Stimulated activated naive CD8-positive, alpha-beta T cell treated with anti-CD3 and anti-CD28 coated beads, Interleukin-15, amount 100 ng/mL, for 72 hours (primary cell): ENCODE results near the gene SHC3.

Experiments used
- ATAC-seq: fragments of 150-1000 bp; cut with Tn5 transposase; 2 replicates; pipeline ENCODE4 v1.10.0; 2021; ENCODE audit warnings: mild to moderate bottlenecking, moderate library complexity
- DNase-seq, 2 donors: peaks; one replicate each; pipeline ENCODE4 v3.0.0; 2021 to 2022
- H3K27ac Mint-ChIP-seq, 2 donors: one replicate each; pipeline ENCODE4 v1.8.0; 2022; ENCODE audit warnings: mild to moderate bottlenecking in 2 of 2, mixed read lengths in 2 of 2, moderate library complexity in 2 of 2
- H3K27me3 Mint-ChIP-seq: one replicate; pipeline ENCODE4 v1.8.0; 2022; ENCODE audit warnings: mixed read lengths
- H3K4me1 Mint-ChIP-seq: one replicate; pipeline ENCODE4 v1.8.0; 2022; ENCODE audit warnings: mild to moderate bottlenecking, mixed read lengths
- H3K4me3 Mint-ChIP-seq, 2 donors: one replicate each; pipeline ENCODE4 v1.8.0; 2022; ENCODE audit warnings: mild to moderate bottlenecking in 2 of 2, mixed read lengths in 2 of 2, moderate library complexity in 1 of 2
- H3K9me3 Mint-ChIP-seq, 2 donors: one replicate each; pipeline ENCODE4 v1.8.0; 2022; ENCODE audit warnings: mixed read lengths in 2 of 2

The SHC3 gene

DNA sequence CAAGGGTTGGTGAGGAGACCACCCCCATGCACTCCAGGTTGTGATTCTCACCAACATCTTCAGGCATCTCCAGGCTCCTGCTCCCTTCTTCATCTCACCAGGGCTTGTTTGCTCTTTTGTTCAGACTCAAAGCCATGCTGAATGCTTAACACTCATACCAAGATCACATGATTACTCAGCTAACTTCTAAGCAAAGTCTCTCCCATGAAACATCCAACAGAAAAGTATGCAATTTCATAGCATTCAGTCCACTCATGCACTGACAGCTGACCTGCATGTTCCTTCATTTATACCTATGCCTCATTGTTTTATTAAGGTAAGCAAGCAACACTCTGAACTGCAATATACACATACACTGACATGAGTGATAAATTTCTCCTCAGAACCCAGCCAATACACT lies 69.0 kb downstream of the SHC3 start:
- no peaks in the 10 kb centered on the region for H3K4me1 Mint-ChIP-seq
- no peak for DNase-seq
- H3K9me3 Mint-ChIP-seq: no peaks in the 10 kb centered on the region
- peaks cover 35% of the 10 kb centered on the region for H3K27me3 Mint-ChIP-seq
- H3K4me3 Mint-ChIP-seq: no peak overlapping the region
- H3K27ac Mint-ChIP-seq: no peak overlapping the region
- ATAC-seq: no peak

DNA sequence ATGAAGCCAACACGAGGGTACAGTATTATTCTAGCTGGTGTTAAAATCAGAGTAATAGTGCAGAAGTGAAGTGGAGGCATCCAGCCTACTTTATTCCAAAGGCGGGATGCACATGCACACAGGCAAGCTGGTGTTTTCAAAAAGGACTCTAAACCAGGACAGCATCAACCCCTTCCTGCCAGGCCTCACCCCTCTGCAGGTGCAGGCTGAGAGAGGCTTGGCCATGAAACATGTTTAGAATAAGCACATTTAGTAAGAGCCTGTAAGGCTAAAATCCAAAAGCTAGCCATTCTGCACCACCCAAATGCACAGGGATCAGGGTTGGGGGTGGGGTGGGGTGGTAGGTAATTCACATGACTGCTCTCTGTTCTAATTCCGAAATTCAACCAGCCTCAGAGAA lies 71.2 kb downstream of the SHC3 start:
- DNase-seq (no peak), ATAC-seq (no peak)
- H3K4me3 Mint-ChIP-seq: no peak overlapping the region
- H3K4me1 Mint-ChIP-seq: no peaks in the 10 kb centered on the region
- H3K27me3 Mint-ChIP-seq: peaks cover 40% of the 10 kb centered on the region
- H3K27ac Mint-ChIP-seq: no peak overlapping the region
- H3K9me3 Mint-ChIP-seq: no peaks in the 10 kb centered on the region

DNA sequence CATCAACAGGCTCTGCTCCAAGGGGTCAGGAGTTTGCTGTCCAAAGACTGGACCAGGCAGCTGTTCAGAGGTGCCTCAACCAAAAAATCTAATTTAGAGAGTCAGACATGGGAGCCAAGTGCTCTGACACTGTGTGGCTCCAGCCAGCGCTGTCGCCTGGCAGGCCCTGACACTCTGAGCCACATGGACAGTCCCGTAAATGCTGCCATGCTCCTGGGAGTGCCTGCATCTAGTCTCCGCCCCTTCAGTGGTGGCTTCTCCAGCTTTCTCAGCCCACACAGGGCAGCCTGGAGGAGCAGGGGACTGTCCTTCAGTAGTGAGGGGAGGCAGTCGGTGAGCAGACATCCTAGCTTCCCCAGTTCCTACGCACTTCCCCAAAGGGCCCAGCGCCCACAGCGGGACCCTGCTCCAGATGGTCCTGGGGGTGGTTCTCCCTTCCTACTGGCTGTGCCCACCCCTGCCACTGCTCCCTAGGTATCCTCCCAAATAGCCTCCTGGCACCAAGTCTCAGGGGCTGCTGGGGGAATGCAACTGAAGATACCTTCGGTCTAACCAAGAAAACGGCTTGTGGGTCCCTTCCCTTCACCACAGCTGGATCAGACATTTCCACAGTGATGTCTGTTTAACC lies 72.3 kb downstream of the SHC3 start:
- Mint-ChIP-seq H3K27me3 (peaks cover 39% of the 10 kb centered on the region), H3K4me1 (no peaks in the 10 kb centered on the region), H3K9me3 (no peaks in the 10 kb centered on the region), H3K27ac (no peak overlapping the region), H3K4me3 (no peak overlapping the region)
- ATAC-seq (no peak), DNase-seq (no peak)

GRCh38 chr9:89104821-89105220 lies 73.8 kb downstream of the SHC3 start:
- Mint-ChIP-seq H3K27me3 (peaks cover 30% of the 10 kb centered on the region), H3K4me3 (no peak overlapping the region), H3K4me1 (no peaks in the 10 kb centered on the region), H3K27ac (no peak overlapping the region), H3K9me3 (no peaks in the 10 kb centered on the region)
- ATAC-seq (no peak), DNase-seq (no peak)

- Mint-ChIP-seq H3K4me3 (no peak overlapping the region), H3K27me3 (peaks cover 18% of the 10 kb centered on the region), H3K4me1 (no peaks in the 10 kb centered on the region), H3K27ac (no peak overlapping the region), H3K9me3 (no peaks in the 10 kb centered on the region)
- DNase-seq (no peak), ATAC-seq (no peak)
These were observed 81.4 kb downstream of the SHC3 start for GRCh38 chr9:89097219-89097618.

DNA sequence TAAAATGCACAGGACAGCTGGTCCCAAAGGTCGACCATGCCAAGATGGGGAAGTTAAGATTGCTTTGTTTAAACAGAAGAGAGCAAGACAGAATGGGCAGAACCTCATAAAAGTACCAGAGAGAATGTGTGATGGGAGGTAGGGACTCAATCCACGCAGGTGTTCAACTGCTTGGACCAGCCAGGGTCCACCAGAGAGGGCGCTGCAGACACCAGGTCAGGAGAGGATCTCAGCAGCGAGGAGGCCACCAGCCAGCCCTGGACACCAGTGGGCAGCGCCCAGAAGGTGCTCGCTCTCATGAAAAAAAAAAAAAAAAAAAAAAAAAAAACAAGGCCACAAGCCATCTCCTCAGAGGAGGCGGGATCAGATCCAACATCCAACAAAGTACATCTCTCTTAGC lies 81.8 kb downstream of the SHC3 start:
- H3K27ac Mint-ChIP-seq: no peak overlapping the region
- H3K27me3 Mint-ChIP-seq: peaks cover 18% of the 10 kb centered on the region
- ATAC-seq (no peak), DNase-seq (no peak)
- H3K4me1 Mint-ChIP-seq: no peaks in the 10 kb centered on the region
- no peaks in the 10 kb centered on the region for H3K9me3 Mint-ChIP-seq
- H3K4me3 Mint-ChIP-seq: no peak overlapping the region

- H3K4me3 Mint-ChIP-seq: no peak overlapping the region
- no peaks in the 10 kb centered on the region for H3K9me3 Mint-ChIP-seq
- H3K27me3 Mint-ChIP-seq: peaks cover 18% of the 10 kb centered on the region
- DNase-seq: no peak
- H3K4me1 Mint-ChIP-seq: no peaks in the 10 kb centered on the region
- no peak for ATAC-seq
- no peak overlapping the region for H3K27ac Mint-ChIP-seq
These were observed 82.7 kb downstream of the SHC3 start for GRCh38 chr9:89095761-89096528.

DNA sequence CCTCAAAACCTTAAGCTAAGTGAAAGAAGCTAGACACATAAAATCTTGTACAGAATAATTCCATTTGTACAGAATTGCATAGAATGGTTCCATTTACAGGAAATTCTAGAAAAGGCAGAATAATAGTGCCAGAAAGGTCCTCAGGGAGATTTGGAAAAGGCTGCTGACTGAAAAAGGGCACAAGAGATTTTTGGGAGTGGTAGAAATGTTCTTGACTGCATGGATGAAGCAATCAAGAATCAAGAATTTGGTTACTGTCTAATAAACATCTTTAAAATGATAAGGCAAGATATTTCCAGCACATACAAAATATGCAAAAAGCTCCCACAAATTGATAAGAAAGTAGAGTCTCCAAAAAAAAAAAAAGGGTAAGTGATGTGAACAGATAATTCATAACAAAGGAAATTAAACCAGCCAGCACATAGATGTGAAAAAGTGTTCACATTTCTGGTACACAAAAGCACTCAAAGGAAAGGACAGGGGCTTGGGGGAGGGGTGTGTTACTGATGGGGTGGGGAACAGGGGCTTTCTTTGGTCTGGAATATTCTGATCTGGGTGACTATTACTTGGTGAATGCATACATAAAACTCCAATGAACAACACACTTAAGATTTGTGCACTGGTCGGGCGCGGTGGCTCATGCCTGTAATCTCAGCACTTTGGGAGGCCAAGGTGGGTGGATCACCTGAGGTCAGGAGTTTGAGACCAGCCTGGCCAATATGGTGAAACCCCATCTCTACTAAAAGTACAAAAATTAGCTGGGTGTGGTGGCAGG lies 85.2 kb downstream of the SHC3 start:
- DNase-seq: no peak
- no peak for ATAC-seq

GRCh38 chr9:89089176-89089575 lies 89.4 kb downstream of the SHC3 start:
- no peak for ATAC-seq
- peaks cover 11% of the 10 kb centered on the region for H3K27me3 Mint-ChIP-seq
- H3K9me3 Mint-ChIP-seq: no peaks in the 10 kb centered on the region
- H3K27ac Mint-ChIP-seq: no peak overlapping the region
- H3K4me1 Mint-ChIP-seq: peaks cover 12% of the 10 kb centered on the region
- DNase-seq: no peak
- H3K4me3 Mint-ChIP-seq: no peak overlapping the region

More for the DNA sequence above, 85.2 kb downstream of the SHC3 start:
- peaks cover 8% of the 10 kb centered on the region for H3K4me1 Mint-ChIP-seq
- no peaks in the 10 kb centered on the region for H3K9me3 Mint-ChIP-seq
- H3K27me3 Mint-ChIP-seq: peaks cover 18% of the 10 kb centered on the region
- H3K4me3 Mint-ChIP-seq: no peak overlapping the region
- no peak overlapping the region for H3K27ac Mint-ChIP-seq

- no peak overlapping the region for H3K4me3 Mint-ChIP-seq
- ATAC-seq: no peak
- peaks cover 0 to 11% of the 10 kb centered on the region in 2 donors for H3K9me3 Mint-ChIP-seq
- peaks cover 40% of the 10 kb centered on the region for H3K27me3 Mint-ChIP-seq
- H3K27ac Mint-ChIP-seq: no peak overlapping the region
- peaks cover 6% of the 10 kb centered on the region for H3K4me1 Mint-ChIP-seq
- no peak for DNase-seq
These were observed 95.0 kb downstream of the SHC3 start for GRCh38 chr9:89083626-89084025.

DNA sequence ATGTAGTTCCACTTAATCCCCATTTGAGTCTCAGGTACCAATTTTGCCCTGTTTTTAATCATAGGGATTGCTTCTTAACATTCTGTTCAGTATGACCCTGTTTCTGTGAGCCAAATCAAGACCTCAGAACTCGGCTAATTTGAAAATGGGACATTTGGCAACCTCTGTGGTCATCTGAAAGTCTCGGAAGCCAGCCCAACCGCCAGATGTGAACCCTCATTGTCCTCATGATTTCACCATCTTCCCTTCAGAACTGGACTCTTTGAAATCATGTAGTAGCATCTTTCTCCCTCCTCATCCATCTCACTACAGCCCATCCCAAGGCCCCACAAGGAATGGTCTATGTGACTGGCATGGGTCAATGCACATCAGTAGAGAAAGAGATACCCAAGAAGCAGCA lies 98.4 kb downstream of the SHC3 start:
- Mint-ChIP-seq H3K9me3 (peaks cover 0 to 11% of the 10 kb centered on the region in 2 donors), H3K4me1 (no peaks in the 10 kb centered on the region), H3K27ac (no peak overlapping the region), H3K4me3 (no peak overlapping the region), H3K27me3 (peaks cover 46% of the 10 kb centered on the region)
- ATAC-seq (no peak), DNase-seq (no peak)

- H3K4me3 Mint-ChIP-seq: no peak overlapping the region
- H3K9me3 Mint-ChIP-seq: peaks cover 0 to 11% of the 10 kb centered on the region in 2 donors
- peaks cover 45% of the 10 kb centered on the region for H3K27me3 Mint-ChIP-seq
- no peaks in the 10 kb centered on the region for H3K4me1 Mint-ChIP-seq
- DNase-seq (no peak), ATAC-seq (no peak)
- no peak overlapping the region for H3K27ac Mint-ChIP-seq
These were observed 99.2 kb downstream of the SHC3 start for GRCh38 chr9:89079391-89079790.

GRCh38 chr9:89078860-89079259 lies 99.8 kb downstream of the SHC3 start:
- DNase-seq (no peak), ATAC-seq (no peak)
- Mint-ChIP-seq H3K9me3 (peaks cover 0 to 11% of the 10 kb centered on the region in 2 donors), H3K27ac (no peak overlapping the region), H3K4me1 (no peaks in the 10 kb centered on the region), H3K27me3 (peaks cover 43% of the 10 kb centered on the region), H3K4me3 (no peak overlapping the region)

GRCh38 chr9:89078421-89078820 lies 100.2 kb downstream of the SHC3 start:
- no peak overlapping the region for H3K27ac Mint-ChIP-seq
- H3K9me3 Mint-ChIP-seq: peaks cover 0 to 8% of the 10 kb centered on the region in 2 donors
- peaks cover 39% of the 10 kb centered on the region for H3K27me3 Mint-ChIP-seq
- H3K4me1 Mint-ChIP-seq: no peaks in the 10 kb centered on the region
- DNase-seq (no peak), ATAC-seq (no peak)
- no peak overlapping the region for H3K4me3 Mint-ChIP-seq

- DNase-seq (no peak), ATAC-seq (no peak)
- Mint-ChIP-seq H3K27me3 (peaks cover 30% of the 10 kb centered on the region), H3K4me3 (no peak overlapping the region), H3K4me1 (no peaks in the 10 kb centered on the region), H3K9me3 (no peaks in the 10 kb centered on the region), H3K27ac (no peak overlapping the region)
These were observed 101.1 kb downstream of the SHC3 start for GRCh38 chr9:89077519-89077918.

- Mint-ChIP-seq H3K27me3 (peaks cover 14% of the 10 kb centered on the region), H3K4me3 (no peak overlapping the region), H3K27ac (no peak overlapping the region), H3K4me1 (no peaks in the 10 kb centered on the region), H3K9me3 (no peaks in the 10 kb centered on the region)
- DNase-seq (no peak), ATAC-seq (no peak)
These were observed 105.2 kb downstream of the SHC3 start for GRCh38 chr9:89073397-89073796.
